HL-60 (cell line): ENCODE data around the gene PLCB1.

Source experiments
- GABPA ChIP-seq: IDR thresholded peaks from 2 replicates; pipeline ENCODE4 v1.6.1; 2012; ENCODE audit warnings: low read depth
- POLR2AphosphoS5 ChIP-seq: IDR thresholded peaks from 2 replicates; pipeline ENCODE4 v1.6.1; 2012; ENCODE audit warnings: low read depth
- SPI1 ChIP-seq: IDR thresholded peaks from 2 replicates; pipeline ENCODE4 v1.6.1; 2012; ENCODE audit warnings: low read depth, mild to moderate bottlenecking, borderline replicate concordance
- TF ChIP-seq, protein P1 (sequence below): IDR thresholded peaks from one replicate; pipeline ENCODE4 v1.5.1; 2011; ENCODE audit warnings: low read length, control low read depth, inconsistent platforms; ENCODE audit not compliant: insufficient read depth
- TF ChIP-seq, protein P2 (sequence below): IDR thresholded peaks from 2 replicates; pipeline ENCODE4 v1.6.1; 2012; ENCODE audit warnings: low read depth; ENCODE audit not compliant: insufficient replicate concordance

DNA sequence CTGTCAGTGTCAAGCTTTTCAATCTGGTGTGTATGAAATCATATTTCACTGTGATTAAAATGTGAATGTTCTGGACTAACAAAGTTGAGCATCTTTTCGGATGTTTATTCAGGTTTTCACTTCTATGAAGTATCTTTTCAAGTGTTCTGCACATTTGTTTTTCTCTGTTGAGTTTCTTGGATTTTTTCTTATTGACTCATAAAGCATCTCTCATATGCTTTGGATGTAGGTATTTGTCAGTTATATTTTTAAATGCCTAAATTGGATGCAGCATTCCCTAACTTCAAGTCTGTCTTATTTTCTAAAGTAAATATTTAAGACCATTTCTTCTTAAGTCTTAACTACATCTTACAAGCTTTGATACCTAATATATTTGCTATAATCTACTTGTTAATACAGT, 398.0 kb downstream of the PLCB1 start:
- TF ChIP-seq, protein P1, sequence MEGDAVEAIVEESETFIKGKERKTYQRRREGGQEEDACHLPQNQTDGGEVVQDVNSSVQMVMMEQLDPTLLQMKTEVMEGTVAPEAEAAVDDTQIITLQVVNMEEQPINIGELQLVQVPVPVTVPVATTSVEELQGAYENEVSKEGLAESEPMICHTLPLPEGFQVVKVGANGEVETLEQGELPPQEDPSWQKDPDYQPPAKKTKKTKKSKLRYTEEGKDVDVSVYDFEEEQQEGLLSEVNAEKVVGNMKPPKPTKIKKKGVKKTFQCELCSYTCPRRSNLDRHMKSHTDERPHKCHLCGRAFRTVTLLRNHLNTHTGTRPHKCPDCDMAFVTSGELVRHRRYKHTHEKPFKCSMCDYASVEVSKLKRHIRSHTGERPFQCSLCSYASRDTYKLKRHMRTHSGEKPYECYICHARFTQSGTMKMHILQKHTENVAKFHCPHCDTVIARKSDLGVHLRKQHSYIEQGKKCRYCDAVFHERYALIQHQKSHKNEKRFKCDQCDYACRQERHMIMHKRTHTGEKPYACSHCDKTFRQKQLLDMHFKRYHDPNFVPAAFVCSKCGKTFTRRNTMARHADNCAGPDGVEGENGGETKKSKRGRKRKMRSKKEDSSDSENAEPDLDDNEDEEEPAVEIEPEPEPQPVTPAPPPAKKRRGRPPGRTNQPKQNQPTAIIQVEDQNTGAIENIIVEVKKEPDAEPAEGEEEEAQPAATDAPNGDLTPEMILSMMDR = no peak
- TF ChIP-seq POLR2AphosphoS5 (no peak), GABPA (no peak), SPI1 (no peak)
- TF ChIP-seq, protein P2, sequence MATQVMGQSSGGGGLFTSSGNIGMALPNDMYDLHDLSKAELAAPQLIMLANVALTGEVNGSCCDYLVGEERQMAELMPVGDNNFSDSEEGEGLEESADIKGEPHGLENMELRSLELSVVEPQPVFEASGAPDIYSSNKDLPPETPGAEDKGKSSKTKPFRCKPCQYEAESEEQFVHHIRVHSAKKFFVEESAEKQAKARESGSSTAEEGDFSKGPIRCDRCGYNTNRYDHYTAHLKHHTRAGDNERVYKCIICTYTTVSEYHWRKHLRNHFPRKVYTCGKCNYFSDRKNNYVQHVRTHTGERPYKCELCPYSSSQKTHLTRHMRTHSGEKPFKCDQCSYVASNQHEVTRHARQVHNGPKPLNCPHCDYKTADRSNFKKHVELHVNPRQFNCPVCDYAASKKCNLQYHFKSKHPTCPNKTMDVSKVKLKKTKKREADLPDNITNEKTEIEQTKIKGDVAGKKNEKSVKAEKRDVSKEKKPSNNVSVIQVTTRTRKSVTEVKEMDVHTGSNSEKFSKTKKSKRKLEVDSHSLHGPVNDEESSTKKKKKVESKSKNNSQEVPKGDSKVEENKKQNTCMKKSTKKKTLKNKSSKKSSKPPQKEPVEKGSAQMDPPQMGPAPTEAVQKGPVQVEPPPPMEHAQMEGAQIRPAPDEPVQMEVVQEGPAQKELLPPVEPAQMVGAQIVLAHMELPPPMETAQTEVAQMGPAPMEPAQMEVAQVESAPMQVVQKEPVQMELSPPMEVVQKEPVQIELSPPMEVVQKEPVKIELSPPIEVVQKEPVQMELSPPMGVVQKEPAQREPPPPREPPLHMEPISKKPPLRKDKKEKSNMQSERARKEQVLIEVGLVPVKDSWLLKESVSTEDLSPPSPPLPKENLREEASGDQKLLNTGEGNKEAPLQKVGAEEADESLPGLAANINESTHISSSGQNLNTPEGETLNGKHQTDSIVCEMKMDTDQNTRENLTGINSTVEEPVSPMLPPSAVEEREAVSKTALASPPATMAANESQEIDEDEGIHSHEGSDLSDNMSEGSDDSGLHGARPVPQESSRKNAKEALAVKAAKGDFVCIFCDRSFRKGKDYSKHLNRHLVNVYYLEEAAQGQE = no peak
